Measurements from ENCODE around the gene HORMAD2. TPM values are rescaled to one million over a fixed set of nuclear protein-coding genes. Genes with fewer than 3 reads are reported as not detected.

Gene HORMAD2
- total and polyA plus RNA-seq, 2 donors (not counting 3 experiments of a cell fraction or from before 2014, with no cell fraction given), result not detected

- dilution Hi-C loops (cut with MboI; ENCODE audit: extremely low pct_ligation_motif_present, low sequenced_read_pairs) (no loop called here), intact Hi-C loops (cut with micrococcal nuclease) (no loop called here)
- TF ChIP-seq MAX (IDR thresholded peaks at IDR 0.05; ENCODE audit: insufficient read depth, insufficient read length) (no peak), CTCF (IDR thresholded peaks at IDR 0.05; ENCODE audit: extremely low read depth in 1 of 2, insufficient read depth in 1 of 2, low read depth in 1 of 2, low read length in 2 of 2) (no peak), POLR2AphosphoS5 (IDR thresholded peaks at IDR 0.05; ENCODE audit: insufficient read depth, low read depth, low read length) (no peak)
- H3K36me3 ChIP-seq (ENCODE audit: control insufficient read depth in 2 of 2, extremely low read depth in 1 of 2, insufficient read depth in 2 of 2, low read length in 2 of 2), result no peaks in the 10 kb centered on the region
- POLR2A ChIA-PET, result no interaction called here
- no peaks in the 10 kb centered on the region for H3K9me3 ChIP-seq (replicated peaks; ENCODE audit: control insufficient read depth, insufficient read depth, low read length)
- no peak overlapping the region for H3K4me3 ChIP-seq (replicated peaks in 1 of 3; ENCODE audit: insufficient read depth in 1 of 3, low read depth in 1 of 3, low read length in 3 of 3)
- H2AFZ ChIP-seq (ENCODE audit: low read depth, low read length), result no peak overlapping the region
- H3K4me2 ChIP-seq (ENCODE audit: insufficient read depth, low read length), result no peak overlapping the region
- no peaks in the 10 kb centered on the region for H3K9me1 ChIP-seq (replicated peaks; ENCODE audit: control insufficient read depth, extremely low read depth, insufficient read depth, low read length)
- no peak overlapping the region for H3K27ac ChIP-seq (ENCODE audit: insufficient read depth, low read depth, low read length)
- no peak for FAIRE-seq
- H3K27me3 ChIP-seq (ENCODE audit: control insufficient read depth in 2 of 2, insufficient read depth in 2 of 2, low read length in 2 of 2), result peaks cover 41 to 71% of the 10 kb centered on the region in 2 experiments
- no peak for DNase-seq (ENCODE audit: low read depth, low spot score)
- no TSS peak for BruUV-seq (replicated peaks)
- H3K4me1 ChIP-seq (ENCODE audit: control insufficient read depth, extremely low read depth, insufficient read depth, low read length), result no peaks in the 10 kb centered on the region
- no peaks in the 10 kb centered on the region for H3K79me2 ChIP-seq (ENCODE audit: control insufficient read depth, insufficient read depth, low read length)
- no peak overlapping the region for H3K9ac ChIP-seq (replicated peaks; ENCODE audit: extremely low read depth, insufficient read depth, low read length)
- H4K20me1 ChIP-seq (replicated peaks; ENCODE audit: control insufficient read depth, extremely low read depth, insufficient read depth, low read length), result no peaks in the 10 kb centered on the region
- CTCF ChIA-PET, result no interaction called here
Measured at GRCh38 chr22:30171008-30171407, 90.7 kb downstream of the HORMAD2 start.

- no peaks in the 10 kb centered on the region for H3K9me3 ChIP-seq (replicated peaks; ENCODE audit: control insufficient read depth, insufficient read depth, low read length)
- no peaks in the 10 kb centered on the region for H3K36me3 ChIP-seq (ENCODE audit: control insufficient read depth in 2 of 2, extremely low read depth in 1 of 2, insufficient read depth in 2 of 2, low read length in 2 of 2)
- BruUV-seq (replicated peaks), result no TSS peak
- H3K4me2 ChIP-seq (ENCODE audit: insufficient read depth, low read length), result no peak overlapping the region
- intact Hi-C loops (cut with micrococcal nuclease), result no loop called here
- H3K9ac ChIP-seq (replicated peaks; ENCODE audit: extremely low read depth, insufficient read depth, low read length), result no peak overlapping the region
- H3K9me1 ChIP-seq (replicated peaks; ENCODE audit: control insufficient read depth, extremely low read depth, insufficient read depth, low read length), result no peaks in the 10 kb centered on the region
- dilution Hi-C loops (cut with MboI; ENCODE audit: extremely low pct_ligation_motif_present, low sequenced_read_pairs), result no loop called here
- POLR2A ChIA-PET, result no interaction called here
- peaks cover 29% of the 10 kb centered on the region in 2 experiments for H3K27me3 ChIP-seq (ENCODE audit: control insufficient read depth in 2 of 2, insufficient read depth in 2 of 2, low read length in 2 of 2)
- H2AFZ ChIP-seq (ENCODE audit: low read depth, low read length), result no peak overlapping the region
- no peaks in the 10 kb centered on the region for H3K79me2 ChIP-seq (ENCODE audit: control insufficient read depth, insufficient read depth, low read length)
- H3K4me3 ChIP-seq (replicated peaks in 1 of 3; ENCODE audit: insufficient read depth in 1 of 3, low read depth in 1 of 3, low read length in 3 of 3), result no peak overlapping the region
- H3K4me1 ChIP-seq (ENCODE audit: control insufficient read depth, extremely low read depth, insufficient read depth, low read length), result no peaks in the 10 kb centered on the region
- CTCF ChIA-PET, result interaction anchor here (0.8 to 0.9 kb wide), 2 partner anchors 10 to 80 kb away, joined by 3 read pairs; no protein-coding TSS in a partner anchor
- no peak overlapping the region for H3K27ac ChIP-seq (ENCODE audit: insufficient read depth, low read depth, low read length)
- no peaks in the 10 kb centered on the region for H4K20me1 ChIP-seq (replicated peaks; ENCODE audit: control insufficient read depth, extremely low read depth, insufficient read depth, low read length)
- no peak for TF ChIP-seq MAX (IDR thresholded peaks at IDR 0.05; ENCODE audit: insufficient read depth, insufficient read length)
- FAIRE-seq (no peak), DNase-seq (ENCODE audit: low read depth, low spot score) (no peak)
Measured at GRCh38 chr22:30175690-30176288, 95.5 kb downstream of the HORMAD2 start.

Data from endothelial cell of umbilical vein (primary cell).